Stimulated activated CD8-positive, alpha-beta memory T cell treated with anti-CD3 and anti-CD28 coated beads, Interleukin-7, amount 100 ng/mL, for 48 hours (primary cell): Measurements from ENCODE around the gene KCNK7.
"Not testable (repeated sequence)": the region's sequence is repeated elsewhere in the genome, so short reads cannot be mapped to it uniquely, and the experiment has no call there.

ENCODE experiments used
- DNase-seq, 2 donors: peaks; one replicate each; pipeline ENCODE4 v3.0.0-alpha.2; 2020; ENCODE audit warnings: low read depth in 1 of 2; ENCODE audit errors: extremely low read depth in 1 of 2

The KCNK7 gene, protein sequence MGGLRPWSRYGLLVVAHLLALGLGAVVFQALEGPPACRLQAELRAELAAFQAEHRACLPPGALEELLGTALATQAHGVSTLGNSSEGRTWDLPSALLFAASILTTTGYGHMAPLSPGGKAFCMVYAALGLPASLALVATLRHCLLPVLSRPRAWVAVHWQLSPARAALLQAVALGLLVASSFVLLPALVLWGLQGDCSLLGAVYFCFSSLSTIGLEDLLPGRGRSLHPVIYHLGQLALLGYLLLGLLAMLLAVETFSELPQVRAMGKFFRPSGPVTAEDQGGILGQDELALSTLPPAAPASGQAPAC

DNA sequence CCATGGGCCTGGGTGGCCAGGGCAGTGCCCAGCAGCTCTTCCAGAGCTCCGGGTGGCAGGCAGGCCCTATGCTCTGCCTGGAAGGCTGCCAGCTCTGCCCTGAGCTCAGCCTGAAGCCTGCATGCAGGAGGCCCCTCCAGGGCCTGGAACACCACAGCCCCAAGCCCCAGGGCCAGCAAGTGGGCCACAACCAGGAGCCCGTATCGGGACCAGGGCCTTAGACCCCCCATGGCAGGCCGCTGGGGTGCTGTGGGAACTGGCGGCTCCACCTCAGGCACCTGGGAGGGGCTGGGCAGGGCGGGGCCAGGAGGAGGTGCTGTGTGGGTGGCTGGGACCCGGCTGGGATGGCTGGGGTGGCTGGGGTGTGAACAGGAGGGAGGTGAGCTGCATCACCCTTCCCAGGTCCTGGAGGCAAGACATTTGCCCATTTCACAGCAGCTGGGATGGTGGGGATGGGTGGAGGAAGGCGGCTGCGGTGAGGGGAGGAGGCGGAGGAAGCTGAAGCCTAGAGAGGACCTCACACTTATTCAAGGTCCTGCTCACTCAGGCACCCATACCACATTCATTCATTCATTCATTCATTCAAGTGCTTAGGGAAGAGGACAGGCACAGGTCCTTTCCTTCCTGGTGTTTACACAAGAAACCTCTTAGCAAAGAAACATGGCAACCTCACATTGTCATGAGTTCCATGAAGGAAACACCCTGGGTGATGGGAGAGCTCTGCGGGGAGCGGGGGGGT, at the start of gene KCNK7:
TSS of gene KCNK7 (minus strand) at position 258 of the 739 bp plus-strand sequence. CDS start at position 230, 28 bp downstream.
- DNase-seq = no peak

DNA sequence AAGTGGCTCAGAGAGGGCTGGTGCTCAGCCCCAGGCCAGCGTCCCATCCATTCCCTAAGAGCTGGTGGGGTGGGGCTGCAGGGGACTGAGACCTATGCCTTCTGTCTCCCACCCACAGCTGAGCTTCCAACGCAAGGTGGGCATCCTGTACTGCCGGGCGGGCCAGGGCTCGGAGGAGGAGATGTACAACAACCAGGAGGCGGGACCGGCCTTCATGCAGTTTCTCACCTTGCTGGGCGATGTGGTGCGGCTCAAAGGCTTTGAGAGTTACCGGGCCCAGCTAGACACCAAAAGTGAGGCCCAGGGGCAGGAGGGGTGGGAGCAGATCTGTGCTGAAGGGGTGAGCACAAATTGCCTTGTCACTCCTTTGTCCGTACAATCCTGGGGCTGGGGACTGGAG, 49.2 kb upstream of the KCNK7 start:
- no peak for DNase-seq

DNA sequence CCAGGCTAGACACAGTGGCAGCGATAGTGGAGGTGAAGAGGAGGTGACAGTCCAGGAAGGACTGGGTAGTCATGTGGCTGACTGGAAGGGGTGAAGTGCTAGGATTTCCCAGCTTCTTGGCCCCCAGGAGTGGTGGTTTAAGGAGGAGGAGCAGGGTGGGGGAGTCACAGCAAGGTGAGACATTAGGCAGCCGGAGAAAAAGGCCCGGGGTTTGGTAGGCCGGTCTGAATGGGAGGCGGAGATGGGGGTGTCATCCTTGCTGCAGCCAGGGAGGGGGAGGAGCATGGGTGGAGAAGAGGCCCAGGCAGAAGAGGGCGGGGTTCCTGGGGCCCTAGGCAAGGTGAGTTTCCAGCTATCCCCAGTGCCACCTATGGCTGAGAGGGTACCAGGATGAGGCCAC, 48.4 kb upstream of the KCNK7 start:
- DNase-seq = no peak

DNA sequence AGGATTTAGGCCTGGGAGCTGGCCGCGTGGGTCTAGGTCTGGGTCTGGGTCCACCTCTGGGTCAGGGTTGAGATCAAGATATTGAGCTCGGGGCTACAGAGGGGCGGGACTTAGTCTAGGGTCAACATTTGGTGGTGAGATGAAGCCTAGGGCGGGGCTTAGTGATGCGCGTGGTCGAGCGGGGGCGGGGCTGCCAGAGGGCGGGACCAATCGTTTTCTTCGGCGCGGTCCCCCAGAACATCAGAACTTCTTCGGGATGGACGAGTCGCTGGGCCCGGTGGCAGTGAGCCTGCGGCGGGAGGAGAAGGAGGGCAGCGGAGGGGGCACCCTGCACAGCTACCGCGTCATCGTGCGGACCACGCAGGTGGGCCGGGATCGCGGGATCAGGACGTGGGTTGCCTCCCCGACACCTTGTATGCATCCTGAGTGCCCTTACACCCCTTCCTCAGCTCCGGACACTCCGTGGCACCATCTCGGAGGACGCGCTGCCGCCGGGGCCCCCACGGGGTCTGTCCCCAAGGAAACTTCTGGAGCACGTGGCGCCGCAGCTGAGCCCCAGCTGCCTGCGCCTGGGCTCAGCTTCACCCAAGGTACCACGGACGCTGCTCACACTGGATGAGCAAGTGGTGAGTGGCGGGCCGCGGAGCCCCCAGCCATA, 46.5 kb upstream of the KCNK7 start:
- DNase-seq = no peak

DNA sequence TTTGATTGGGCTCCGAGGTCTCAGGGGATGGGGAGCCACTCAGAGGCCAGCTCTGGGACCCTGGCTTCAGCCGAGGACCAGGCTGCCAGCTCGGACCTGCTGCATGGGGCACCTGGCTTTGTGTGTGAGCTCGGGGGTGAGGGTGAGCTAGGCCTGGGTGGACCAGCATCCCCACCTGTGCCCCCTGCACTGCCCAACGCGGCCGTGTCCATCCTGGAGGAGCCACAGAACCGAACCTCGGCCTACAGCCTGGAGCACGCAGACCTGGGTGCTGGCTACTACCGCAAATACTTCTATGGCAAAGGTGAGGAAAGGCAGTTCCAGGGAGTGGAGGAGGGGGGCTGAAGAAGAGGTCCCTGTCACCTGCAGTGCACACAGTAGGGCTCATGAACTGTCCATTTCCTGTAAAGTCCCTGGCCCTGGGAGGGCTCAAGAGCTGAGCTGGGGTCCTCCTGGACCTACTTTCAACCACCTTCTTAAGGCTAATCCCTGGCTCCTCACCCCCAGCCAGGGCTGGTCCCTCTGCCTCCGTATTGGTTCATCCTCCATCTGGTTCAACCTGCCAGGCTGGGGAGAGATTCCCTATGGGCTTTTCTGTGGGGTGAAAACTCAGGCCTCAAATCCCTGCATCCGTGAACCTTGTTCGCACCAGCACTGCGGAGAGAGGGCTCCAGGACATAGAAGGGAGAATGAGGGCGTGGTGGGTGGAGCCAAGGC, 45.9 kb upstream of the KCNK7 start:
- no peak for DNase-seq

DNA sequence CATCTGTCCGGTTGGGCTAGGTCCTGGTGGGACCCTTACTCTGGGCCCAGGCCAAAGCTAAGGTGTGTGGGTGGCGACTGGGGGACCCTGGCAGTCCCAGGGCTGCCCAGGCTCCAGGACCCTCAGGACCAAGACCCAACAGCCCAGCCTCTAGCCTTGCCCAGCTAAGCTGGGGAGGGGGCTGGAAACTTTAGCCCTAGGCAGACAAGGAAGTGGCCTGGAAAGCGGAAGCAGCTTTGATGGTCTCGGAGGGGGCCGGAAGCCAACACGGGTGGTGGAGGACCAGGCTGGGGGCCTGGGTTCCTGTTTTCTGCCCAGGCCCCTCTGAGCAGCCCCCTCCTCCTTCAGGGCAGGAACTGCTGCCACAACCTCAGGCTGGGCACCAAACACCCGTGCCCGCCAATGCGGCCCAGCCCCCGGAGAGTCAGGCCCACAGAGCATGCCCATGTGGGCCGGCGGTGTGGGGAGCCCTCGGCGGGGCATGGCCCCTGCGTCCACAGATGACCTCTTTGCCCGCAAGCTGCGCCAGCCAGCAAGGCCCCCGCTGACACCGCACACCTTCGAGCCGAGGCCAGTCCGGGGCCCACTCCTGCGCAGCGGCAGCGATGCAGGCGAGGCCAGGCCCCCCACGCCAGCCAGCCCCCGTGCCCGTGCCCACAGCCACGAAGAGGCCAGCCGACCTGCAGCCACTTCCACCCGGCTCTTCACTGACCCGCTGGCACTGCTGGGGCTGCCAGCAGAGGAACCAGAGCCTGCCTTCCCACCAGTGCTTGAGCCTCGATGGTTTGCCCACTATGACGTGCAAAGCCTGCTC, 45.1 kb upstream of the KCNK7 start:
- no peak for DNase-seq

DNA sequence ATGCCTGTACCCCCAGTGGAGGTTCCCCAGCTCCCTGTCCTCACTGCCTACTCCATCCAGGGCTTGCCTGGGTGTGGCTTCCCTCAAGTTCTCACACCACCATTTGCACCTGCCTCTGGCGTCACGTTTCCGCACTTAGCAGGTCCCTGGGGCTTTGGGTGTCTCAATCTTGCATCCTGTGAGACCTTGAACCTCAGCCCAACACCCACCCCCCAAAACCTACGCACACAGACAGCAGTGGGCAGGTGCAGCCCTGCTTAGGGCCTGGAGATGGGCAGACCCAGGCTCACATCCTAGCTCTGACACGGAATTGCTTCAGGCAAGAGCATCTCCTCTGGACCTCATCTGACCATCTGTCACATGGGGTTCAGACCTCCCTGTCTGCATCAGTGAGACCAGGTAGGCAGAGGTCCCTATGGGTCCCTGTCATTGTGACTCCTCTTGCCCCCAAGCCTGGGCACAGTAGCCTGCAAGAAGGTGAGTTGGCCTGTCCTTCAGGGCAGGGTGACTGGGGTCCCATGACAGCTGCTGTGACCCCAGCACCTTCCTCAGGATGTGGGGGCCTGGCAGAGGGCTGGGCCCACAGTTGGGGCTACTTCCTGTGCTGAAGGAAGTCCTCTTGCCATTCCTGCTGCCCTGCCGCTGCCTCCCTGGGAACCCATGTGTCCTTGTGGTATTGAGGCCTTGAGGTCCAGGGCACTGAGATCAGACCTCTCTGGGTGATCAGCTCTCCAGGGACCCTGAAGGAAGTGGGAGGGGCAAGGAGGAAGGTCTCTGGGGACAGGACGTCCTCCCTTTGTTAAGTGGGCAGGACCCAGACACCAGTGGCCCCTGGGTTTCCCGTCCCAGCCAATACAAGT, 44.3 kb upstream of the KCNK7 start:
- peak in 1 of 2 donors; percentile 53 for DNase-seq

DNA sequence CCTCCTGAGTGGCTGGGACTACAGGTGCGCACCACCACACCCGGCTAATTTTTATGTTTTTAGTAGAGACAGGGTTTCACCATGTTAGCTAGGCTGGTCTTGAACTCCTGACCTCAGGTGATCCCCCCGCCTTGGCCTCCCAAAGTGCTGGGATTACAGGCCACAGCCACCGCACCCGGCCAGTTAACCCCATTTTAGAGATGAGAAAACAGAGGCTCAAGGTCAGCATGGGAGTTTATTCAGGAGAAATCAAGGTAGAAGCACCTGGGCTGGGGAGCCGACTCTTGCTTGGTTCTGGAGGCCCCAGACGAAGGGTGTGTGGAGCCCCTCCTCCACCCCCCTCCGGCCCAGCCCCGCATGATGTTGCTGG, 43.6 kb upstream of the KCNK7 start:
- not testable (repeated sequence) for DNase-seq

DNA sequence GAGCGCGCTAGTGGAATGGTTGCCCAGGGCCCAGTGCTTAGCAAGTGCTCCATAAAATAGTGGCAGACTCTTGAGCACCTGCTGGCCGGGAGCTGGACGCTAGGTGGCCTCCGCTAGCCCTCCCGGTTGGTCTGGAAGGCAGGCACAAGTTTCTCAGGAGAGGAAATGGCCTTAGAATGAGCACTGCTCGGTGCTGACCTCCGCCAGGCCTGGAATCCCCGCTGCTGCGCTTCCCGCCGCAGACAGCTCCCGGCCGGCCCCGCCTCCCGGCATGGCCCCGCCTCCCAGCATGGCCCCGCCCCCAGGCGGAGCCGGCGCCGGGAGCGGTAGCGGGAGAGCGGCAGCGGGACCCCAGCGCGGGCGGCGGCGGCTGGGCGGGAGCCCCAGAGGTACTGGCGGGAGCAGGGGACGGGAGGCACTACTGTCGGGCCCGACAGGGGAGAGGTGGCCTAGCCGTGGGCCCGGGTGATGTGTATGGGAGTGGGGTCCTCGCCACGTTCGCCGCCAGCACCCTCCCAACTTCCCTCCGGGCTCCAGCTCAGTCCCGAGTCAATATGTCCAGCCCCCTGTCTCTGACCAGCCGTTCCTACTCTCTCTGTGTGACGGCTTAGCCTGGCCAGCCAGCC, 42.3 kb upstream of the KCNK7 start, which contains the start of gene SIPA1:
TSS of gene SIPA1 (plus strand) at position 308 of the 626 bp plus-strand sequence. CDS start 2,821 bp downstream, outside the sequence.
- DNase-seq = no peak

DNA sequence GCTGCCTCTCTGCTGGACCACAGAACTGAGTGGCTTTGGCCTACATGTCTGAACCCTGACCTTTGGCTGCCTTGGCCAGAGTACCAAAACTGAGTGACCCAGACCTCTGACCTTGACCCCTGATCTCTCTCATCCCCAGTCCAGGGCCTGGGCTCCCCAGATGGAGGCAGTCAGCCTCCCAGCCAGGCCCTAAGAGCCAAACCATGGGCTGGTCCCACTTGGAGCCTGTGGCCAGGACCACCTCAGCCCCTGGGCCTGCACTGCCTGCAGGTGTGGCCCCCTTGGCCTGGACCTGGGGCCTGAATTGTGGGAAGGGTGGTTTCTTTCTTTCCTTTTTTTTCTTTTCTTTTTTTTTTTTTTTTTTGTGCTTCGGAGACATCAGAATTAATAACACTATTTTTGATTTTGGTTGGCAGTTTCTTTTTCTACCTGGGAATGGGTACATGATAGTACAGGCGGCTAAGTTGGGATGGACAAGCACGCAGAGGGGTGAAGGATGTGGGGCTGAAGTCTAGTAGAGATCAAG, 41.5 kb upstream of the KCNK7 start:
- DNase-seq = no peak

DNA sequence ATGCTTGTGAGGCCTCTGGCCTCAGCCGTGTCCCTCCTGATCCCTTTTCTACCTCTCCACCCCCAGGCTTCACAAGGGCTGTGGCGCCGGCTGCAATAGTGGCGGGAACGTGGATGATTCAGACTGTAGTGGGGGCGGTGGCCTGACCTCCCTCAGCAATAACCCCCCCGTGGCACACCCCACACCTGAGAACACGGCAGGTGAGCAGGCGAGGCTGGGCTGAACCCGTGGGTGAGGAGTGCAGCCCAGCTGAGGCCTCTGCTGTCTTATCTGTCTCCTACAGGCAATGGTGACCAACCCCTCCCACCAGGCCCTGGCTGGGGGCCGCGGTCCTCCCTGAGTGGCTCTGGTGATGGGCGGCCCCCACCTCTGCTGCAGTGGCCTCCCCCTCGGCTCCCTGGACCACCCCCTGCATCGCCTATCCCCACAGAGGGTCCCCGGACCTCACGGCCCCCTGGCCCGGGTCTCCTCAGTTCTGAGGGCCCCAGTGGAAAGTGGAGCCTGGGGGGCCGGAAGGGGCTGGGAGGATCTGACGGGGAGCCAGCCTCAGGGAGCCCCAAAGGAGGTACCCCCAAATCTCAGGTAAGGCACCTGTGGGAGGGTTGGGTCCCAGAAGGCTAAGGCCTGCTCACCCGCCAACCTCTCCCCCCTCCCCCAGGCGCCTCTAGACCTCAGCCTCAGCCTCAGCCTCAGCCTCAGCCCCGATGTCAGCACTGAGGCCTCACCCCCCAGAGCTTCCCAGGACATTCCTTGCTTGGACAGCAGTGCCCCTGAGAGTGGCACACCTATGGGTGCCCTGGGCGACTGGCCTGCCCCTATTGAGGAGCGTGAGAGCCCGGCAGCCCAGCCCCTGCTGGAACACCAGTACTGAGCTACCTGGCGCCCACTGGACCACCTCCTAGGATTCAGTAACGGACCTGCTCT, 40.8 kb upstream of the KCNK7 start:
- no peak for DNase-seq

DNA sequence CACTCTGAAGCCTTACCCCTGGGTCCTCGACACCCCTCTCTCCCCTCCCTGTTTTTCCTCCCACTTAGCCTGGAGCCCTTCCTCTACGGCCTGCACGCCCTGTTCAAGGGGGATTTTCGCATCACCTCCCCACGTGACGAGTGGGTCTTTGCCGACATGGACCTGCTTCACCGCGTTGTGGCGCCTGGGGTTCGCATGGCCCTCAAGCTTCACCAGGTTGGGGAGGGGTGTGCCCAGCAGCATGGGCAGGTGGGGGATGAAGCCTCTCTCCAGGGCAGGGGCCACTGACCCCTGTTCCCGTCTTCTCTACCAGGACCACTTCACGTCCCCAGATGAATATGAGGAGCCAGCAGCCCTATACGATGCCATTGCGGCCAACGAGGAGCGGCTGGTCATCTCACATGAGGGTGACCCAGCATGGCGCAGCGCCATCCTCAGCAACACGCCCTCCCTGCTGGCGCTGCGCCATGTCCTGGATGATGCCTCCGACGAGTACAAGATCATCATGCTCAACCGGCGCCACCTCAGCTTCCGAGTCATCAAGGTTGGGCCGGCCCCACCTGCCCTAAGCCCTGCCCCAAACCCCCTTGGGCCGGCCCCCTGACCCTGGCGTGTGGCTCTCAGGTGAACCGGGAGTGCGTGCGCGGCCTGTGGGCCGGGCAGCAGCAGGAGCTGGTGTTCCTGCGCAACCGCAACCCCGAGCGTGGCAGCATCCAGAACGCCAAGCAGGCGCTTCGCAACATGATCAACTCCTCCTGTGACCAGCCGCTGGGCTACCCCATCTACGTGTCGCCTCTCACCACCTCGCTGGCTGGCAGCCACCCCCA, 39.5 kb upstream of the KCNK7 start:
- DNase-seq = no peak

DNA sequence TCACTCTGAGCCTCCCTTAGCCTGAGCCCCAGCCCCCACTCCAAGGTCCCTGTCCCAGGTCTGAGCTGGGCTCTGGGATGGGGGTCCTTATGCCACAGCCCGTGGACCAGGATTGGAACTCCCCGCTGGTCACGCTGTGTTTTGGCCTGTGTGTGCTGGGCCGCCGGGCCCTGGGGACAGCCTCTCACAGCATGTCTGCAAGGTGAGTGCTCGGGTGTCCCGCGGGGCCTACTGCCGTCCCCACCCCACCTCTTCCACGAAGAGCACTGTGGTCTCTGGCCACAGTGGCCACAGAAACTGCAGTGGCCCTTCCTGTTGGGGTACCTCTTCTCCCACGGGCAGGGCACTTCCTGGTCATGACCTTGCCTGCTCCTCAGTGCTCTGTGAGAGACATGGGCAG, 38.8 kb upstream of the KCNK7 start:
- no peak for DNase-seq

DNA sequence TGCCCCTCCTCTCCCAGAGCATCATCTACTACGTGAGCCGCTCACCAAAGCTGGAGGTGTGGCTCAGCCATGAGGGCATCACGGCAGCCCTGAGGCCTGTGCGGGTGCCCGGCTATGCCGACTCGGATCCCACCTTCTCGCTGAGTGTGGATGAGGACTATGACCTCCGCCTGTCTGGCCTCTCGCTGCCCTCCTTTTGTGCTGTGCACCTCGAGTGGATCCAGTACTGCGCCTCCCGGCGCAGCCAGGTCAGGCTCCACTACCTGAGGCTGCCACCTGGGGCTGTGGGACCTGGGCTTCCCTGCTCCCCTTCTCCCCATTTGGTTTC, 38.5 kb upstream of the KCNK7 start:
- no peak for DNase-seq

DNA sequence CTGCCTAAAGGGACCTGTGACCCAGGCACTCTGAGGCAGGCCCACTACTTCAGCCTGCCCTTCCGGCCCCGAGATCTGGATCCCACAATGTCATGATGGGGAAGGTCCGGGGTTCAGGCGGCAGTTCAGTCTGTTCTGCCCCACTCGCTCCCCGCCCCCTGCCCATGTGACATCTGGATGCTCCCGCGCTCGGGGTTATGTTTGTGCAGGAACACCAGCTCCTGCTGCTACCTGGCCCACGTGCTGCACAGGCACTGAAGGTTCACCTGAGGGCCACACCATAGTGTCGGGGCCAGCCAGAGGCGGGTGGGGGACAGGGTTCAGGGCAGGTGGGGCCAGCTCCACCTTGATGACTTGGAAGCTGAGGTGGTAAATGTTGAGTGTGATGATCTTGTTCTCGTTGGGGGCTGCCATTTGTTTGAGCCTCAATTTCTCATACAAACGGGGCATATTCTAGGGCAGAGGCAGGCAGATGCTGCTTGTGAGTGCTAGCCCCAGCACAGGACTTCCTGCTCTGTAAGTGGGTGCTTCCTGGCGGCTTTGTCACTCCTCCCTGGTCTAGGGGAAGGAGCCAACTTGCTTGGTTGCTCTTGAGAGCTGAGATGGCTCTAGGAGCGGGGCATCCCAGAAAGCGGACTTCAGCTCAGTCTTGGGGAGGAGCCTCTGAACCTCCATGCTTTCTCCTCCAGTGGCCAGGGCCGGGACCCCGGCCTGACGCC, 37.9 kb upstream of the KCNK7 start:
- no peak for DNase-seq

DNA sequence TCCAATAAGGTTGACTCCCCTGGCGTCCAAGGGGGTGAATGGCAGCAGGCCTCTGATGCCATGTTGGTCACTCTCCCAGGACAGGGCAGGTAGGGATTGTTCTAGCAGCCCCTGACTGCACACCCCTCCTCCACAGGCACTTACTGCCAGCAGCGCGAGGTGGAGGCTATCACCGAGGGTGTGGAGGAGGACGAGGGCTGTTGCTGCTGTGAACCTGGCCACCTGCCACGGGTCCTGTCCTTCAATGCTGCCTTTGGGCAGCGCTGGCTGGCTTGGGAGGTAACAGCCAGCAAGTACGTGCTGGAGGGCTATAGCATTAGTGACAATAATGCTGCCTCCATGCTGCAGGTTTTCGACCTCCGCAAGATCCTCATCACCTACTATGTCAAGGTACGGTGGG, 34.6 kb upstream of the KCNK7 start:
- no peak for DNase-seq
